AG09319 (cell line): Measurements from ENCODE around the gene GRID1.

Experiments
- DNase-seq: peaks from one replicate; pipeline ENCODE4 v3.0.0-alpha.2; 2010; ENCODE audit warnings: low read depth; ENCODE audit errors: extremely low read depth
- CTCF ChIP-seq: IDR thresholded peaks from 2 replicates; pipeline ENCODE4 v1.5.1; 2011; ENCODE audit warnings: low read depth, mild to moderate bottlenecking, inconsistent platforms, low read length, moderate library complexity

Gene GRID1

DNA sequence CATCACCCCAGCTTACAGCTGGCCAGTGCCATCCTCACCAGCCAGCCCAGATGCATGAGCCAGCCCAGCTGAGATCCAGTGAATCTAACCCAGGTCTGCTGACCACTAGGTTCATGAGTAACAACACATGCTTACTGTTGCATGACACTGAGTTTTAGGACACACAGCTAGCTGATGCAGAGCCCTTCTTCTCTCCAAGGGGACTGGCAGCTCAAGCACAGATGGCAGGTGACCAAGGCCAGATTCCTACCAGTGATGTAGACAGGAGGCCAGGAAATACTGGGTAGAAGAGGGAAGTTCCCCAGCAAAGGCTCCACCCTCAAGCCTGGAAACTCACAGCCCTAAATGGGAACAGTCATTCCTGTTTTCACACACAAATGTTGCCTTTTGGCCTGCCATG lies 236.6 kb downstream of the GRID1 start:
- TF ChIP-seq CTCF = no peak
- DNase-seq = no peak

DNA sequence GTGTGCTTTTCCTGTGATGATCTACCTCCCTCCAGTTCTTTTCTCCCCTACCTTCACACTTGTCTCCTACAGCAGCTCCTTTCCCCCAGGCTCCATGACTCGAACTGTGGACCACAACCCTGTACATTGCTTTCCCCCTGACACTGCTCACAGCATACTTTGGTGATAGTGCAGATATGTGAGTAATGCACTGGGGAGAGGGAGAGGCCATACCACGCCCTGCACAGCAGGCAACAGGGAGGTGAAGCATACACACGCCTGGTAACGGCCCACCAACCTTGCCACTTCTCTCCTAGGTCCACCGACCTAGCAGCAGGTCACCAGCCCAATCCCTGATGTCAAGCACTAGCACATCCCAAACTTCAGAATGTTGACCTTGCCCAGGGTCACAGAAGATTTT lies 238.2 kb downstream of the GRID1 start:
- TF ChIP-seq CTCF = no peak

DNA sequence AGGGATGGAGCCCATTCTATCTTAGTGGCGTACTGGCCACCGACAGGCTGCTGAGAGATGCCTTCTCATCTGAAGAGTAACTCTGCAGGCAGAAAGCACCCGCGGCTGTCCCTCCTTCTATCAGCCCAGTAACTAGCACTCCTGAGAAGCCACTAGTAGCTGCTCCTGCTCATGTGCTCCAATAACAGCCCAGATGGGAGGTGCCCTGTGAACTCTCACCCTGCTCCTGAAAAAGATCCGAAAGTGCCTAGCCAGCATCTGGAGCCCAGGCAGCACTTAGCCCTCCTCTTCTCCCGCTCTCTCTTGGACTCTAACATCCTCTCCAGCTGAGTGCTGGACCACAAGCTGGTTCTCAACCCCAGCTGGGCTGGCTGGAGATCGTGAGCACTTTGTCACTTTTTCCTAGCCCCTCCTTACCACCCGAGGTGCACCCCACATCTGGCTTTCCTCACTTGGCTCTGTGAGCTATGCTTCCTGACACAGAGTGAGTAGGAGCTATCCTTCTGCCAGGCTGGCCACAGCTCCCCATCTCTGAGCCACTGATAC lies 239.2 kb downstream of the GRID1 start:
- DNase-seq = no peak
- no peak for TF ChIP-seq CTCF

More for the DNA sequence above, 238.2 kb downstream of the GRID1 start:
- DNase-seq = no peak

- TF ChIP-seq CTCF = no peak
- DNase-seq = no peak
Measured at GRCh38 chr10:86124734-86125133, 241.9 kb downstream of the GRID1 start.

- DNase-seq = no peak
- TF ChIP-seq CTCF = no peak
Measured at GRCh38 chr10:86123715-86124114, 242.9 kb downstream of the GRID1 start.

GRCh38 chr10:86123304-86123703 lies 243.3 kb downstream of the GRID1 start:
- TF ChIP-seq CTCF = no peak

DNA sequence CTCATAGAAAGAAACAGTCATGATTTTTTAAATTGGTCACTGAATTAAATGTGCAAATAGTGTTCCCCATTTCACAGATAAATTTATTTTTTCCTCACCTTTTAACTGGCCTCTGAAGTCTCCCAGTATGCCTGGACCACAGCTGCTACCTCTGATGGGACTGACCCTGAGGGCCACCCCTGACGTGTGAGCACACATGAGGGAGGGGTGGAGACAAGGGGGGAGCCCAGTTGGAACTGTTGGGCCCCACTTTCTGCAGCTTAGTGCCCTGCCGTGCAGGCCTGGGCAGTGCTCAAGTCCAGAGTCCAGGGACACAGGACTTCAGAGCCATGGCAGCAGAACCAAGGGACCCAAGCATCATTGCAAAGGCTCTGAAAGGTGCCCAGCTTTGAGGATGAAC lies 243.9 kb downstream of the GRID1 start:
- no peak for DNase-seq
- no peak for TF ChIP-seq CTCF

More at GRCh38 chr10:86123304-86123703, 243.3 kb downstream of the GRID1 start:
- no peak for DNase-seq
